Thoracic aorta (tissue), 2 donors: Measurements from ENCODE around the gene RTL3. TPM values are rescaled to one million over a fixed set of nuclear protein-coding genes. Genes with fewer than 3 reads are reported as not detected.
"Not testable (repeated sequence)": the region's sequence is repeated elsewhere in the genome, so short reads cannot be mapped to it uniquely, and the experiment has no call there.

Experiments used
- ATAC-seq: fragments of 150-250 bp; one replicate; pipeline ENCODE4 v1.8.0; 2017; ENCODE audit warnings: low read depth; ENCODE audit not compliant: insufficient number of reproducible peaks, low FRiP score
- DNase-seq: peaks from one replicate; pipeline ENCODE4 v3.0.0-alpha.2; 2020; ENCODE audit warnings: low spot score
- H3K27ac ChIP-seq, 2 donors: fragments of 200-600 bp; sonication (generic); 1 replicate in 1 of 2; 2 replicates in 1 of 2; pipeline ENCODE4 v1.5.1; 2016; ENCODE audit warnings: mild to moderate bottlenecking in 2 of 2, moderate library complexity in 2 of 2
- H3K27me3 ChIP-seq: fragments of 200-600 bp; sonication (generic); replicated peaks from 2 replicates; pipeline ENCODE4 v1.6.0; 2016; ENCODE audit warnings: mild to moderate bottlenecking; ENCODE audit not compliant: insufficient read depth
- H3K36me3 ChIP-seq: fragments of 200-600 bp; sonication (generic); one replicate; pipeline ENCODE4 v1.5.1; 2016
- H3K4me1 ChIP-seq, 2 donors: fragments of 200-600 bp; sonication (generic); 1 replicate in 1 of 2; 2 replicates in 1 of 2; pipeline versions ENCODE4 v1.5.1 to v1.6.0; 2016; ENCODE audit warnings: low read depth in 2 of 2, mild to moderate bottlenecking in 1 of 2; ENCODE audit not compliant: control insufficient read depth in 1 of 2
- H3K4me3 ChIP-seq: fragments of 200-600 bp; sonication (generic); 2 replicates; pipeline ENCODE4 v1.5.1; 2016; ENCODE audit warnings: mild to moderate bottlenecking
- H3K9me3 ChIP-seq: fragments of 200-600 bp; sonication (generic); 2 replicates; pipeline ENCODE4 v1.5.1; 2016
- total RNA-seq, 2 donors: library from RNA; depleted of rRNA; stranded (reverse); fragments of >200 nt; gene quantifications; one replicate each; pipeline versions ENCODE4 v1.1.0 to v1.2.3, GENCODE V29; 2016
- TF ChIP-seq, protein P1 (sequence below): fragments of 200-600 bp; sonication (generic); IDR thresholded peaks from one replicate; pipeline ENCODE4 v1.5.1; 2019; ENCODE audit warnings: antibody characterized with exemption

The RTL3 gene
- total RNA-seq, 2 donors from 2014 or later, result 1.4 to 1.6 TPM

DNA sequence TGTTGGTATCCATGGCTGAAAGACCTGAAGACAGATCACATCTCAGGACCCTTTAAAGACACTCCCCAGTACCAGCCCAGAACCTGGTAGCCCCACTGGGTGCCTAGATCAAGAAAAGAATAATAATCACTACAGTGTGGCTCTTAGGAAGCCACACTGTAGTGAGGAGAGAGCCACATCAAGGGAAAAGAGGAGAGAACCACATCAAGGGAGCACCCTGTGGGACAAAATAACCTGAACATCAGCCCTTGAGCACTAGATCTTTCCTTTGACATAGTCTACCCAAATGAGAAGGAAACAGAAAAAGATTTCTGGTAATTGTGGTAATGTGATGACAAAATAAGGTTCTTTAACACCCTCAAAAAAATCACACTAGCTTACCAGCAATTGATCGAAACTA, 15.3 kb downstream of the RTL3 start:
- Histone ChIP-seq H3K36me3 (no peaks in the 10 kb centered on the region), H3K4me1 (no peaks in the 10 kb centered on the region), H3K9me3 (no peaks in the 10 kb centered on the region), H3K27ac (no peak overlapping the region), H3K4me3 (no peak overlapping the region), H3K27me3 (no peaks in the 10 kb centered on the region)
- TF ChIP-seq, protein P1, sequence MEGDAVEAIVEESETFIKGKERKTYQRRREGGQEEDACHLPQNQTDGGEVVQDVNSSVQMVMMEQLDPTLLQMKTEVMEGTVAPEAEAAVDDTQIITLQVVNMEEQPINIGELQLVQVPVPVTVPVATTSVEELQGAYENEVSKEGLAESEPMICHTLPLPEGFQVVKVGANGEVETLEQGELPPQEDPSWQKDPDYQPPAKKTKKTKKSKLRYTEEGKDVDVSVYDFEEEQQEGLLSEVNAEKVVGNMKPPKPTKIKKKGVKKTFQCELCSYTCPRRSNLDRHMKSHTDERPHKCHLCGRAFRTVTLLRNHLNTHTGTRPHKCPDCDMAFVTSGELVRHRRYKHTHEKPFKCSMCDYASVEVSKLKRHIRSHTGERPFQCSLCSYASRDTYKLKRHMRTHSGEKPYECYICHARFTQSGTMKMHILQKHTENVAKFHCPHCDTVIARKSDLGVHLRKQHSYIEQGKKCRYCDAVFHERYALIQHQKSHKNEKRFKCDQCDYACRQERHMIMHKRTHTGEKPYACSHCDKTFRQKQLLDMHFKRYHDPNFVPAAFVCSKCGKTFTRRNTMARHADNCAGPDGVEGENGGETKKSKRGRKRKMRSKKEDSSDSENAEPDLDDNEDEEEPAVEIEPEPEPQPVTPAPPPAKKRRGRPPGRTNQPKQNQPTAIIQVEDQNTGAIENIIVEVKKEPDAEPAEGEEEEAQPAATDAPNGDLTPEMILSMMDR, result no peak
- ATAC-seq (no peak), DNase-seq (no peak)

DNA sequence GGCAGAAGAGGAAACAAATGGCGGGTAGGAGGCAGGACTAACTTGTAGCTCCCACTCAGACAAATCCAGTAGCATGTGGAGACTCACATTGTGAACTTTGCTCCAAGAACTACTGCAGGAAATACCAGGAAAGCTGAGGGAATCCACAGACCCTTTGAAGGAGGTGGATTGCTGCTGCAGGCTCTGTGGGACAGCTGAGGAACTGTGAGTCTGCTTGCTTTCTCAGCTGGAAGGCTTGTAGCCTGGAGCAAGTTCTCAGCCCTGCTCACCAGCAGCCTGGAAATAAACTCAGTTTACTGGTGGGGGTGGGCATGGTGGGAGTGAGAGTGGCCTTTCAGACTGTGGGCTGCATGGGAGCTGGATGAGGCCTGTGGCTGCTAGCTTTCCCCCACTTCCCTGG, 16.0 kb downstream of the RTL3 start:
- no peak for ATAC-seq
- H3K36me3 ChIP-seq, result no peaks in the 10 kb centered on the region
- no peak for DNase-seq
- H3K4me3 ChIP-seq, result no peak overlapping the region
- H3K9me3 ChIP-seq, result no peaks in the 10 kb centered on the region
- no peaks in the 10 kb centered on the region for H3K4me1 ChIP-seq
- H3K27me3 ChIP-seq, result no peaks in the 10 kb centered on the region
- no peak overlapping the region for H3K27ac ChIP-seq
- TF ChIP-seq, protein P1, result no peak

DNA sequence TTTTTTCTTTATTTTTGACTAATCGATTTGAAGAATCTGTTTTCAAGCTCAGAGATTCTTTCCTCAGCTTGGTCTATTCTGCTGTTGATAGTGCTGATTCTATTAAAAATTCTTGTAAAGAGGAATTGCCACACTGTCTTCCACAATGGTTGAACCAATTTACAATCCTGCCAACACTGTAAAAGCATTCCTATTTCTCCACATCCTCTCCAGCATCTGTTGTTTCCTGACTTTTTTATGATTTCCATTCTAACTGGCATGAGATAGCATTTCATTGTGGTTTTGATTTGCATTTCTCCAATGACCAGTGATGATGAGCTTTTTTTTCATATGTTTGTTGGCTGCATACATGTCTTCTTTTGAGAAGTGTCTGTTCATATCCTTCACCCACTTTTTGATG, 23.0 kb downstream of the RTL3 start:
- H3K27ac ChIP-seq, H3K9me3 ChIP-seq, ATAC-seq, H3K4me1 ChIP-seq, H3K36me3 ChIP-seq, H3K27me3 ChIP-seq, DNase-seq, H3K4me3 ChIP-seq: not testable (repeated sequence)

DNA sequence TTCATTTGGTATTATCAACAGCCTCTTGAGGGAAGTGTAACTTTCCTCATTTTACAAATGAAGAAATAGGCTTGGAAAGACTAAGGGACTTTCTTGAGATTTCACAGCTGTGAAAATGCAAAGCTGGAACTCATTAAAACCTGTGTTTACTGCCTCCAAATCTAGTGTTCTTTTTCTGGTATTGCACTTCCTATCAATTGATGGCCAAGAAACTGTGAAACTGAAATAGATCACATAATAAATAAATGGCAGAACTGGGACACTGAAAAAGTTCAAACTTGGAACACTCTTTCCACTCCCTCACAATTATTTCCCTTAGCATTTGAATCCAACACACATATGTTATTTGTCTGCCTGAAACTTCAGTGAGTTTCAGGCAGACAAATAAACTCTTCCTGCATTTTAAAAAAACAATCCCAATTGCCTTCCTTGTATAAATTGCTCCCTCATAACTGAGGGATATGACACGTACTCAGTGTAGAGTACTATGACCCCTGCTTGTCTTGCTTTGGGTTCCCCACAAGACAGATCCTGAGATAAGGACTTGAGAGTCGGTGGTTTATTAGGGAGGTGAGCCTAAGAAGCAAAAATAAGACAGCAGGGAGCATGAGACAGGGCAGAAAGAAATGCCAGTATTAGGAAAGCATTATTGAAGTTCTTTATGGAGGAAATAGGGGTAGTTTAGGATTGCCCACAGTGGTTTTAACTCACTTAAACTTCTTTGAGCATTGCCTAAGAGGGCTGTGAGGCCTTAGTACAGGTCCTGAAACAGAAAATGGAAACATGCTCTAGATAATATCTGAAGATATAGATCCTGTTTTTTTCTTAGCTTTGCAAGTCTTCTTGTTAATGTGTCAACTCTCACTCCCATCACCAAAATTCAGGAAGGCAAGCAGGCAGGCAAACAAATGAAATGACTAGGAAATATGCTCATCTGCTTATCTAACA, 33.9 kb downstream of the RTL3 start:
- no peak for DNase-seq
- no peak overlapping the region for H3K4me3 ChIP-seq
- no peaks in the 10 kb centered on the region for H3K9me3 ChIP-seq

DNA sequence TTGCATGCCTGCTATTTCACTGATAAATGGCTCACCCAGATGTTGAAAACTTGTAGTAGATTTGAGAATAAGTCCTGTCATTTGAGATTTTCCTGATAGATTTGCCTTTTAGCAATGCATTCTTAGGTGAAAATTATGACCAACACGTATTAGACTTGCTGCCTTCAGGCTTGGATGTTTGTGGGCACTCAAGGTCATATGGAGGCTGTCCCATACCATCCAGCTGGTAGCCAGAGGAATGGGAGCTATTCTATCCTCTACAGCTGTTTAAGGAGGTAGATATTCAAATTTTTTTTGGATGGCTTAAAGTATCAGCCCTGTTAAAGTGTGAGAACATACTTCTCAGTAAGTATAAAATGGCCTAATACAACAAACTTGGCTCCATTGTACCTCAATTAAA, 34.7 kb downstream of the RTL3 start:
- no peak for ATAC-seq
- TF ChIP-seq, protein P1, result no peak
- H3K27me3 ChIP-seq, result no peaks in the 10 kb centered on the region
- DNase-seq, result no peak
- H3K4me3 ChIP-seq, result no peak overlapping the region
- H3K27ac ChIP-seq, result no peak overlapping the region
- no peaks in the 10 kb centered on the region for H3K4me1 ChIP-seq
- H3K9me3 ChIP-seq, result no peaks in the 10 kb centered on the region
- no peaks in the 10 kb centered on the region for H3K36me3 ChIP-seq

More for the DNA sequence above, 33.9 kb downstream of the RTL3 start:
- Histone ChIP-seq H3K4me1 (no peaks in the 10 kb centered on the region), H3K27ac (no peak overlapping the region), H3K27me3 (no peaks in the 10 kb centered on the region), H3K36me3 (no peaks in the 10 kb centered on the region)
- TF ChIP-seq, protein P1, result no peak
- no peak for ATAC-seq
